ENCODE results near the gene SEMA6A.

- TF ChIP-seq, protein P1, sequence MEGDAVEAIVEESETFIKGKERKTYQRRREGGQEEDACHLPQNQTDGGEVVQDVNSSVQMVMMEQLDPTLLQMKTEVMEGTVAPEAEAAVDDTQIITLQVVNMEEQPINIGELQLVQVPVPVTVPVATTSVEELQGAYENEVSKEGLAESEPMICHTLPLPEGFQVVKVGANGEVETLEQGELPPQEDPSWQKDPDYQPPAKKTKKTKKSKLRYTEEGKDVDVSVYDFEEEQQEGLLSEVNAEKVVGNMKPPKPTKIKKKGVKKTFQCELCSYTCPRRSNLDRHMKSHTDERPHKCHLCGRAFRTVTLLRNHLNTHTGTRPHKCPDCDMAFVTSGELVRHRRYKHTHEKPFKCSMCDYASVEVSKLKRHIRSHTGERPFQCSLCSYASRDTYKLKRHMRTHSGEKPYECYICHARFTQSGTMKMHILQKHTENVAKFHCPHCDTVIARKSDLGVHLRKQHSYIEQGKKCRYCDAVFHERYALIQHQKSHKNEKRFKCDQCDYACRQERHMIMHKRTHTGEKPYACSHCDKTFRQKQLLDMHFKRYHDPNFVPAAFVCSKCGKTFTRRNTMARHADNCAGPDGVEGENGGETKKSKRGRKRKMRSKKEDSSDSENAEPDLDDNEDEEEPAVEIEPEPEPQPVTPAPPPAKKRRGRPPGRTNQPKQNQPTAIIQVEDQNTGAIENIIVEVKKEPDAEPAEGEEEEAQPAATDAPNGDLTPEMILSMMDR (conservative IDR thresholded peaks at IDR 0.05; ENCODE audit: low read depth, low read length): no peak
- no peak for TF ChIP-seq EZH2 (IDR thresholded peaks at IDR 0.05; ENCODE audit: low read length, unreplicated experiment)
Measured at GRCh38 chr5:116564756-116565490, 9.7 kb downstream of the SEMA6A start.

Data from PC-3 (cell line).